ENCODE results near the gene FAAP20. TPM values are rescaled to one million over a fixed set of nuclear protein-coding genes. Genes with fewer than 3 reads are reported as not detected.

FAAP20 gene
- polyA plus RNA-seq, 2 of the 4 experiments (the other 2 are of a cell fraction): 5.1 to 26.0 TPM

DNA sequence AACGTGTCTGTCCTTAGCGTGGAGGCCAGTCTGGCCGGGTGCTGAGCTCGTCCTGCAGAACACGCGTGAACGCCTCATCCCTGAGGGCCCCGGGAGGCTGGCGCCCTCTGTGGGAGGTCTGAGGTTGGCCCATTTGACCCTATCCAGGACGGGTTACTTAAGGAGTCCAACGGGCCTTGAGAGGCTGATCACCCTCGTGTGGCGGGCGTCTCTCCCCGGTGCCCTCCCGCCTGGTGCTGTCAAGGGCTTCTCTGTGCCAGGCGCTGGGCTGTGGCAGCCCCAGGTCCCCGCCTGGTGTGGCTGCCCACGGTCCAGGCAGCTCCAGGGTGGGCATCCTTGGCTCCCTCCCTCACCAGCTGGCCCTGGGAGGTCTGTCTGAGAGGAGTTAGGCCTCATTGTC lies 43.2 kb upstream of the FAAP20 start:
- H3K9me3 ChIP-seq: no peaks in the 10 kb centered on the region
- H3K27ac ChIP-seq: peak overlapping the region in 1 of 2 experiments; percentile 50; a peak in 2 of 6 replicates
- H3K4me2 ChIP-seq: no peak overlapping the region
- 70% methylated on average over 14 of the region's 19 CpGs for WGBS (ENCODE audit: missing lambda C conversion rate)
- H3K4me1 ChIP-seq: peaks cover 40% of the 10 kb centered on the region
- ChIA-PET CTCF (interaction anchor here (0.6 to 1.5 kb wide), 2 partner anchors 143 to 155 kb away, joined by 3 read pairs; no protein-coding TSS in a partner anchor), POLR2A (no interaction called here)
- FAIRE-seq: no peak
- DNase-seq (ENCODE audit: low read depth in 1 of 2, low spot score in 1 of 2): peak in 1 of 2 experiments; percentile 35
- H3K4me3 ChIP-seq: no peak overlapping the region
- TF ChIP-seq RAD21 (conservative IDR thresholded peaks at IDR 0.05 in 1 of 2, IDR thresholded peaks at IDR 0.05 in 1 of 2): 0 out of 5 replicates have a peak, but pooled peaks of 1 of the 2 experiments have one; percentile 9
- no peak for TF ChIP-seq HOXB13 (CRISPR knock-in tag; IDR thresholded peaks at IDR 0.05; ENCODE audit: low read depth)
- peak in 1 of 2 experiments; percentile 53; a peak in 3 of 6 replicates for ATAC-seq

DNA sequence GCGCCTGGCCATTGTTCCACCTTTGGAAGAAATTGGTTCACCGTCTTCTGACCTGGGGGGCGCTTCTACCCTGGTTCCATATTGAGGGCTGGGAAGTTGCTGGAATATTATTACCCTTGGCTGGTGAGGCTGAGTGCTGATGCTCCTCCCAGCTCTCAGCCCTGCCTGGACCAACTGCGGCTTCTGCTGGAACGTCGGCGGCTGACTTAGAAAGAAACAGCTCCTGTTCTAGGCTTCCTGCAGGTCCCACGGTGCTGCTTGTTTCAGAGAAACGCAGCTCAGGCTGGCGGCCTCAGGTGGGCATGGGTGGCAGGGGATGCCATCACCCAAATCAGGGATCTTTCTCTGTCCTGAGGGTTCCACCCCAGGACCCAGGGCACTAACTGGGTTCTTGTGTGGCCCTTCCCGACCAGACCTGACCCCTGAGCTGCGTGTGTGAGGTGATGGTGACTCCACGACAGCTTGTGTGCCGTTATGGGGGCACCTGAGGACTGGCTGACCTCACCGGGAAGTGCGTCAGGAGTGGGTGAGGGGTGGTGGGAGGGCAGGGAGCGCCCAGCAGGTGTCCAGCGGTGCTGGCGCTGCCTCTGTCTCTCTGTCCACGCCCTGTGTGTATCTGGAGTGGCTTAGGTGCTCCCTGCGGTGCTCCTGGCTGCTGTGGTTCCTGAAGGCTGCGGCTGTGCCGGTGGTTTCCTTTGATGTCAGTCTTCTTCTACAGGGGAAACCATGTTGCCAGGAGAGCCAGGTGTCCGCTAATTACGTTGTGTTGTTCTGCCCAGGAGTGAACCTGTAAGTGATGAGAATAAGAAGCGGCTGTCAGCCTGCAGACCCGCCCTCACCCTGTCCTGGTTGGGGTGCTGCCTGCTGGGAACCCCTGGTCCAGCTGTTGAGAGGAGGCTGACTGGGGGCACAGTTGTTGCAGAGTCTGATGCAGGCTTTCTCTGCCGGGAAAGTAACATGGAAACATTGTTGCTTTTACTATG lies 42.4 kb upstream of the FAAP20 start:
- DNase-seq (ENCODE audit: low read depth in 1 of 2, low spot score in 1 of 2): no peak
- POLR2A ChIA-PET: no interaction called here
- 91% methylated on average over 19 of the region's 28 CpGs for WGBS (ENCODE audit: missing lambda C conversion rate)

DNA sequence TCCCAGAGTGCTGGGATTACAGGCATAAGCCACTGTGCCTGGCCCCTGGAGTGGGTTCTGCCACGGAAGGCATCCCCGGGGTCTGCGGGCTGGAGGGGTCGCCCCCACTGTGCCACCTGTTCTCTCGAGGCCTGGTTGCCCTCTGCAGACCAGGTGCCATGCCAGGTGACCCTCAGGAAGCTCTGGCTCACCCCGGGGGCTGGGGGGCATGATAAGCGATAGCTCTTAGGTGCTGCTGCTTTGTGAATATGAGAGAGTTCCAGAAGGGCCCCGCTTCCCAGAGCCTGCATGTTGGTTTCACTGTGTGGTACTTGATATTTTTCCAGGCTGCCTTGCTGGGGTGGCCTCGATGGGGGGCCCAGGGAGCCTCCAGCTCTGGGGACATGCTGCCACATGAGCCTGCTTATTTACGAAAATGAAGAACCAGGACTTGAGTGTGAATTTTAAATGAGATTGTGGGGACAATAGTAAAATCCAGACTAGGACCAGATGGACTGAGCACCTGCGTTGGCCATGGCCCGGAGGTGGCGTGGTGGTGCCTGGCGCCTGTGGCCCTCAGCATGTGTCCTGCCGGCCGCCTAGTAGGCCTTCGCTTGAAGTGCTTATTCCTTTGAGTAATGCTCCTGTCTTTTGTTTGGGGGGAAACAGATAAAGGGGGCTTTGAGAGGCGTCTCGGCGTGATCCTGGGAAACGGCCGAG lies 40.9 kb upstream of the FAAP20 start:
- POLR2A ChIA-PET: no interaction called here
- CTCF ChIA-PET: interaction anchor here (1.1 to 7.6 kb wide), 2 partner anchors 40 to 62 kb away, joined by 3 to 49 read pairs; partner anchors contain the start of gene FAAP20

More for the DNA sequence above, 42.4 kb upstream of the FAAP20 start:
- Histone ChIP-seq H3K27ac (0 out of 6 replicates have a peak overlapping the region, but pooled peaks of 1 of the 2 experiments have one; percentile 50), H3K4me3 (no peak overlapping the region), H3K4me2 (no peak overlapping the region), H3K9me3 (no peaks in the 10 kb centered on the region), H3K4me1 (peaks cover 48% of the 10 kb centered on the region)
- no peak for FAIRE-seq
- ATAC-seq: no peak
- no peak for TF ChIP-seq CBX2 (IDR thresholded peaks at IDR 0.05; ENCODE audit: borderline replicate concordance, low read depth)
- TF ChIP-seq POLR2AphosphoS2 (conservative IDR thresholded peaks at IDR 0.05; ENCODE audit: low read length): no peak
- no peak for TF ChIP-seq SMC3 (IDR thresholded peaks at IDR 0.05)
- TF ChIP-seq TFCP2L1 (CRISPR knock-in tag; IDR thresholded peaks at IDR 0.05): no peak
- TF ChIP-seq, protein P1, sequence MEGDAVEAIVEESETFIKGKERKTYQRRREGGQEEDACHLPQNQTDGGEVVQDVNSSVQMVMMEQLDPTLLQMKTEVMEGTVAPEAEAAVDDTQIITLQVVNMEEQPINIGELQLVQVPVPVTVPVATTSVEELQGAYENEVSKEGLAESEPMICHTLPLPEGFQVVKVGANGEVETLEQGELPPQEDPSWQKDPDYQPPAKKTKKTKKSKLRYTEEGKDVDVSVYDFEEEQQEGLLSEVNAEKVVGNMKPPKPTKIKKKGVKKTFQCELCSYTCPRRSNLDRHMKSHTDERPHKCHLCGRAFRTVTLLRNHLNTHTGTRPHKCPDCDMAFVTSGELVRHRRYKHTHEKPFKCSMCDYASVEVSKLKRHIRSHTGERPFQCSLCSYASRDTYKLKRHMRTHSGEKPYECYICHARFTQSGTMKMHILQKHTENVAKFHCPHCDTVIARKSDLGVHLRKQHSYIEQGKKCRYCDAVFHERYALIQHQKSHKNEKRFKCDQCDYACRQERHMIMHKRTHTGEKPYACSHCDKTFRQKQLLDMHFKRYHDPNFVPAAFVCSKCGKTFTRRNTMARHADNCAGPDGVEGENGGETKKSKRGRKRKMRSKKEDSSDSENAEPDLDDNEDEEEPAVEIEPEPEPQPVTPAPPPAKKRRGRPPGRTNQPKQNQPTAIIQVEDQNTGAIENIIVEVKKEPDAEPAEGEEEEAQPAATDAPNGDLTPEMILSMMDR (IDR thresholded peaks at IDR 0.05): no peak
- TF ChIP-seq RARB (CRISPR knock-in tag; IDR thresholded peaks at IDR 0.05): no peak
- no peak for TF ChIP-seq POLR2A (IDR thresholded peaks at IDR 0.05; ENCODE audit: low read length)
- TF ChIP-seq, protein P2, sequence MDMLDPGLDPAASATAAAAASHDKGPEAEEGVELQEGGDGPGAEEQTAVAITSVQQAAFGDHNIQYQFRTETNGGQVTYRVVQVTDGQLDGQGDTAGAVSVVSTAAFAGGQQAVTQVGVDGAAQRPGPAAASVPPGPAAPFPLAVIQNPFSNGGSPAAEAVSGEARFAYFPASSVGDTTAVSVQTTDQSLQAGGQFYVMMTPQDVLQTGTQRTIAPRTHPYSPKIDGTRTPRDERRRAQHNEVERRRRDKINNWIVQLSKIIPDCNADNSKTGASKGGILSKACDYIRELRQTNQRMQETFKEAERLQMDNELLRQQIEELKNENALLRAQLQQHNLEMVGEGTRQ (IDR thresholded peaks at IDR 0.05): no peak
- TF ChIP-seq, protein P3, sequence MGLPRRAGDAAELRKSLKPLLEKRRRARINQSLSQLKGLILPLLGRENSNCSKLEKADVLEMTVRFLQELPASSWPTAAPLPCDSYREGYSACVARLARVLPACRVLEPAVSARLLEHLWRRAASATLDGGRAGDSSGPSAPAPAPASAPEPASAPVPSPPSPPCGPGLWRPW (IDR thresholded peaks at IDR 0.05): no peak
- TF ChIP-seq, protein P4, sequence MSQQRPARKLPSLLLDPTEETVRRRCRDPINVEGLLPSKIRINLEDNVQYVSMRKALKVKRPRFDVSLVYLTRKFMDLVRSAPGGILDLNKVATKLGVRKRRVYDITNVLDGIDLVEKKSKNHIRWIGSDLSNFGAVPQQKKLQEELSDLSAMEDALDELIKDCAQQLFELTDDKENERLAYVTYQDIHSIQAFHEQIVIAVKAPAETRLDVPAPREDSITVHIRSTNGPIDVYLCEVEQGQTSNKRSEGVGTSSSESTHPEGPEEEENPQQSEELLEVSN (IDR thresholded peaks at IDR 0.05; ENCODE audit: borderline replicate concordance, low read depth): no peak
- CTCF ChIA-PET: interaction anchor here (0.6 to 1.5 kb wide), 4 partner anchors 42 to 156 kb away, joined by 3 read pairs; partner anchors contain the start of gene FAAP20

More for the DNA sequence above, 40.9 kb upstream of the FAAP20 start:
- DNase-seq (ENCODE audit: low read depth in 1 of 2, low spot score in 1 of 2): no peak
- H3K9me3 ChIP-seq: no peaks in the 10 kb centered on the region
- WGBS (ENCODE audit: missing lambda C conversion rate): 88% methylated on average over 14 of the region's 22 CpGs
- no peak overlapping the region for H3K4me3 ChIP-seq
- ATAC-seq: no peak
- H3K4me2 ChIP-seq: peak overlapping the region; percentile 97
- peaks cover 63% of the 10 kb centered on the region for H3K4me1 ChIP-seq
- no peak for TF ChIP-seq FOXS1 (CRISPR knock-in tag; IDR thresholded peaks at IDR 0.05)
- TF ChIP-seq FOSL2 (IDR thresholded peaks at IDR 0.05): no peak
- no peak for TF ChIP-seq FOSL2 (CRISPR knock-in tag; IDR thresholded peaks at IDR 0.05)
- no peak for TF ChIP-seq CEBPB (IDR thresholded peaks at IDR 0.05)
- no peak for TF ChIP-seq EHMT2 (IDR thresholded peaks at IDR 0.05; ENCODE audit: low read depth)
- FAIRE-seq: no peak
- peak overlapping the region; percentile 83 for H3K27ac ChIP-seq
